Stimulated activated CD4-positive, alpha-beta T cell treated with anti-CD3 and anti-CD28 coated beads, Interleukin-15, amount 100 ng/mL, for 48 hours (primary cell): ENCODE results near the gene HACD2.

Source experiments
- DNase-seq, 2 donors: peaks; one replicate each; pipeline ENCODE4 v3.0.0-alpha.2; 2020; ENCODE audit warnings: low read depth in 2 of 2

Gene HACD2

GRCh38 chr3:123483146-123483545, 101.7 kb downstream of the HACD2 start:
- DNase-seq, result no peak

- DNase-seq, result no peak
These were observed 103.0 kb downstream of the HACD2 start for GRCh38 chr3:123481722-123482457.

GRCh38 chr3:123481071-123481470, 103.8 kb downstream of the HACD2 start:
- DNase-seq, result no peak

- DNase-seq, result no peak
These were observed 104.4 kb downstream of the HACD2 start for GRCh38 chr3:123480428-123480827.

- DNase-seq, result no peak
These were observed 105.0 kb downstream of the HACD2 start for GRCh38 chr3:123479891-123480290.

- DNase-seq, result no peak
These were observed 106.5 kb downstream of the HACD2 start for GRCh38 chr3:123478314-123478713.

GRCh38 chr3:123476967-123477750, 107.7 kb downstream of the HACD2 start:
- no peak for DNase-seq

GRCh38 chr3:123475786-123476185, 109.1 kb downstream of the HACD2 start:
- no peak for DNase-seq

- DNase-seq, result no peak
These were observed 113.7 kb downstream of the HACD2 start for GRCh38 chr3:123471106-123471505.

- DNase-seq, result no peak
These were observed 115.4 kb downstream of the HACD2 start for GRCh38 chr3:123469323-123469995.

GRCh38 chr3:123467046-123467445, 117.8 kb downstream of the HACD2 start:
- no peak for DNase-seq

GRCh38 chr3:123464211-123464610, 120.6 kb downstream of the HACD2 start:
- DNase-seq, result no peak

GRCh38 chr3:123459862-123460261, 125.0 kb downstream of the HACD2 start:
- no peak for DNase-seq

GRCh38 chr3:123458255-123458654, 126.6 kb downstream of the HACD2 start:
- no peak for DNase-seq

- no peak for DNase-seq
These were observed 127.0 kb downstream of the HACD2 start for GRCh38 chr3:123457841-123458240.

- DNase-seq, result no peak
These were observed 131.2 kb downstream of the HACD2 start for GRCh38 chr3:123453675-123454074.

GRCh38 chr3:123451186-123451585, 133.7 kb downstream of the HACD2 start:
- no peak for DNase-seq

GRCh38 chr3:123449997-123450604, 134.8 kb downstream of the HACD2 start:
- DNase-seq, result no peak

GRCh38 chr3:123449102-123449996, 135.5 kb downstream of the HACD2 start:
- DNase-seq, result no peak

- DNase-seq, result no peak
These were observed 136.2 kb downstream of the HACD2 start, which contains the start of gene ADCY5 for GRCh38 chr3:123448536-123449101. Gene ADCY5, minus strand, starts transcription at chr3:123449090. Its CDS starts 545 bp downstream, at chr3:123448545.
